GM10248 (cell line): ENCODE data around the gene SRPX2.
A peak's percentile ranks its signal among the peaks of the same experiment; 100 is the strongest.

Experiments used
- CTCF ChIA-PET: fragments of 300-600 bp; sonication (Branson Sonifier 250); formaldehyde crosslinking; extraction: SDS; loops from one replicate; lab custom pipeline; 2021; ENCODE audit warnings: antibody characterized with exemption; lab: Yijun Ruan, JAX
- POLR2A ChIA-PET: fragments of 350-650 bp; sonication (Branson Sonifier 250); formaldehyde crosslinking; extraction: SDS; loops from one replicate; lab custom pipeline; 2020; ENCODE audit warnings: antibody characterized with exemption; lab: Yijun Ruan, JAX
- DNase-seq: peaks from one replicate; pipeline ENCODE4 v3.0.0; 2012; ENCODE audit errors: extremely low spot score
- TF ChIP-seq, protein P1 (sequence below): IDR thresholded peaks from 2 replicates; pipeline ENCODE4 v1.5.1; 2012; ENCODE audit warnings: mild to moderate bottlenecking, low read depth; ENCODE audit errors: extremely low read depth, missing control alignments, control extremely low read depth

Gene SRPX2

DNA sequence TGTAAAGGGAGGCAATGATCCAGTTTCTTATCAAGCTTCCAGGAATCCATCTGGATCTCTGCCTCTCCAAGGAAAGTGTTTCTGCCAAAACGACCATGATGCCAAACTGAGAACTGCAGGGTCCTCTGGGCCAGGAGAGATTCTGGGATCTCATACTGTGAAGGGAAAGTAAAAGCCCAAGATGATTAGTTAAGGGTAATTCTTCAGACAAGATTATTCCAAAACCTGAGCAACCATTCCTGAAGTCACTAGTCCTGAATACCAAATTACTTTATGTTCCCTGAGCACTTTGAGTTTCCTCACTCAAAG, 42.0 kb downstream of the SRPX2 start:
- DNase-seq = no peak
- CTCF ChIA-PET = interaction anchor here (0.9 to 7.0 kb wide), 7 partner anchors 11 to 85 kb away, joined by 3 to 104 read pairs (median 4); no protein-coding TSS in a partner anchor
- TF ChIP-seq, protein P1, sequence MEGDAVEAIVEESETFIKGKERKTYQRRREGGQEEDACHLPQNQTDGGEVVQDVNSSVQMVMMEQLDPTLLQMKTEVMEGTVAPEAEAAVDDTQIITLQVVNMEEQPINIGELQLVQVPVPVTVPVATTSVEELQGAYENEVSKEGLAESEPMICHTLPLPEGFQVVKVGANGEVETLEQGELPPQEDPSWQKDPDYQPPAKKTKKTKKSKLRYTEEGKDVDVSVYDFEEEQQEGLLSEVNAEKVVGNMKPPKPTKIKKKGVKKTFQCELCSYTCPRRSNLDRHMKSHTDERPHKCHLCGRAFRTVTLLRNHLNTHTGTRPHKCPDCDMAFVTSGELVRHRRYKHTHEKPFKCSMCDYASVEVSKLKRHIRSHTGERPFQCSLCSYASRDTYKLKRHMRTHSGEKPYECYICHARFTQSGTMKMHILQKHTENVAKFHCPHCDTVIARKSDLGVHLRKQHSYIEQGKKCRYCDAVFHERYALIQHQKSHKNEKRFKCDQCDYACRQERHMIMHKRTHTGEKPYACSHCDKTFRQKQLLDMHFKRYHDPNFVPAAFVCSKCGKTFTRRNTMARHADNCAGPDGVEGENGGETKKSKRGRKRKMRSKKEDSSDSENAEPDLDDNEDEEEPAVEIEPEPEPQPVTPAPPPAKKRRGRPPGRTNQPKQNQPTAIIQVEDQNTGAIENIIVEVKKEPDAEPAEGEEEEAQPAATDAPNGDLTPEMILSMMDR = no peak
- POLR2A ChIA-PET = no interaction called here

DNA sequence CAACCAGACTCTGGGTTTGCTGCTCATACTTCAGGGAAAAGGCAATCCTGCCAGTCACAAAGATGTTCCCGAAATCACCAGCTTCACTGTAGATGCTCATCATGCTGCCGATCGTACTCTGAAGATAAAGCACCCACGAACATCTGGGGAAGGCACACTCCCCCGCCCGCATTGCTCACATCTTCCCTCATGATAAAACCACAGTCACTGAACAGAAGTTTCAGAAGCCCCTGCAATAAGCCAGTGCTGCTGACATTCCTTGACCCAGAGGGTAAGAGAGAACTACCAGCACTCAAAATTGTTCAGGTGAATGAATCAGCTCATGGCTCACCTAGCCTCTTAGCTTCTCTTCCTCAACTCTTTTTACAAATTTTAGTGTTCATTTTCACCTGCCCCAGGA, 43.1 kb downstream of the SRPX2 start:
- ChIA-PET CTCF (interaction anchor here (1.2 to 7.0 kb wide), 6 partner anchors 16 to 529 kb away, joined by 3 to 104 read pairs (median 10); no protein-coding TSS in a partner anchor), POLR2A (no interaction called here)
- TF ChIP-seq, protein P1 = no peak
- no peak for DNase-seq

DNA sequence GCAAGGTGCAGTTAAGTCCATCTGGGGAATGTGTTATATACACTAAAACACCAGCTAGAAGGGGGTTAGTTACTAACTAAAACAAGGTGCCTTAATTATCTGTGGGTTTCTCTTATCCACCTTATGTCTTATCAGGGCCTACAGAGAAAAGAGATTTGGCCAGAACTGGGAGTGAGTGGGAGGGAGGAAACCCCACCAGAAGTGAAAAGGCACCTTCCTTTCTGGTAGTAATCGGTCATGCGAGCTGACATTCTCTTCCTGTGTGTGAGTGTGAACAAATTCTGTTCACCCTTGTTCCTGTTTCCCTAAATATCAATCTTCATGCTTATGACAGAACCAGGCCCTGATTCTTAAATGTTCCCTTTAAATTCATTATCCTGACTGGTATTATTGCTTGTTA, 43.5 kb downstream of the SRPX2 start:
- TF ChIP-seq, protein P1 = no peak
- ChIA-PET POLR2A (no interaction called here), CTCF (interaction anchor here (1.2 to 7.0 kb wide), 5 partner anchors 16 to 529 kb away, joined by 3 to 104 read pairs (median 7); no protein-coding TSS in a partner anchor)
- DNase-seq = peak; percentile 26

DNA sequence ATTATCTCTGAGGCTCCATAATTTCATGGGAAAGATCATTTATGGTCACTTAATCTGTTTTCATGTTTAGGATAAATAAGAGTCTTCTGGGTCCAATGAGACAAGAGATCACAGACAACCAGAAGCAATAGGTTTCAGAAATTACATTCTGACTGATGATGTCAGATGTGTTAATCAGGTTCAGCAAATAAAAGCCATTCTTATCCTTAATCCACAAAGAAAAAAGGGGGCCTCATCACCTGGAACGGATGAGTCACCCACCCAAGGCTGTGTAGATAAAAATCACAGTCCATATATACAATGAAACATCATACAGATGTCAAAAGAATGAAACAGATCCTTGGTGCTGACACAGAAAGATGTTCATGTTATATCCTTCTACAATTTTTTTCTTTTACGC, 51.3 kb downstream of the SRPX2 start:
- CTCF ChIA-PET = no interaction called here
- DNase-seq = no peak
- TF ChIP-seq, protein P1 = no peak
- POLR2A ChIA-PET = no interaction called here

DNA sequence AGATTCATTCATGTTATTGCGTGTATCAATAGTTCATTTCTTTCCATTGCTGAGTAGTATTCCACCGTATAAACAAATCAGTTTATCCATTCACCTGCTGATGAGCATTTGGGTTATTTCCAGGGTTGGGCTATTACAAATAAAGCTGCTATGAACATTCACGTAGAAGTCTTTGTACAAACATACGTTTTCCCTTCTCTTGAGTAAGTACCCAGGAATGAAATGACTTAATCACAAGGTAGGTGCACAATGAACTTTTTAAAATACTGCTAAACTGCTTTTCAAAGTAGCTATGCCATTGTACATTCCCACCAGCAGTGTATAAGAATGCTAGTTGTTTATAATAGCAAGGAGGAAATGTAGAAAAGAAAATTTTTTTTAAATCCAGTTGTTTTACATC, 52.0 kb downstream of the SRPX2 start:
- DNase-seq = no peak
- ChIA-PET CTCF (interaction anchor here (1.3 to 1.5 kb wide), 2 partner anchors 13 to 72 kb away, joined by 3 to 4 read pairs; no protein-coding TSS in a partner anchor), POLR2A (no interaction called here)
- TF ChIP-seq, protein P1 = no peak

DNA sequence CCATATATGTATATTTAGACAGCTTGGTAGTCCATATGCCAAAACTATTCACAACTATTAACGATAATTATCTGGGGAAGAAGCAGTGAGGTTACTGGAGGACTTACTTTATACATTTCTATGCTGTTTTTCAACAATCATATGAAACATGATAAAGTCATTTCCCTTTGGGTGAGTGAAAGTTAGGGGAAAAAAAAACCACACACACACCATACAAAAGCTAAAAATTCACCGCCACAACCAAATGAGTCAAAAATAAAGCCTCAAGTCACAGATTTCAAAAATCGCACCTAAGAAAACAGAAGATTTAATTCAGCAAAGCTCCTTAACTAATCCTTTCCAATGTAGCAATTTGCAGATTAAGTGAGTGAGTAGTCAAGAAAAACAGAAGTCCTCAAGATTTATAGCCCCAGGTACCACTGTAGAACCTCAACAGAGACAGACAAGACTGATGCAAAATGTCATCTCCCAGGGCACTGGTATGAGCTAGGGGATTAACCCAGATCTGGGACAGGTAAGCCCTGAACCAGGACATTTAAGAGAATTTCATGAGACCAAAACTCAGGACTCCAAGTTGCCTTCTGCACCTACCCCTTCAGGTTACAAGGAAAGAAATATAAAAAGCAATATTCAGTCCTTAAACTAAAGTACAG, 52.8 kb downstream of the SRPX2 start:
- ChIA-PET POLR2A (no interaction called here), CTCF (interaction anchor here (1.3 to 1.5 kb wide), 3 partner anchors 11 to 72 kb away, joined by 3 to 4 read pairs (median 4); no protein-coding TSS in a partner anchor)
- TF ChIP-seq, protein P1 = no peak
- no peak for DNase-seq
